Suprapubic skin (tissue), 4 donors: ENCODE measurements around the gene ANXA7.

ENCODE experiments used
- EP300 ChIP-seq: sonication (generic); formaldehyde crosslinking; IDR thresholded peaks from one replicate; pipeline ENCODE4 v1.6.1; 2017; ENCODE audit warnings: antibody characterized with exemption
- POLR2A ChIP-seq, 2 donors: fragments of 450-650 bp; IDR thresholded peaks; one replicate each; pipeline ENCODE4 v1.6.1; 2017; ENCODE audit warnings: antibody characterized with exemption in 2 of 2, mild to moderate bottlenecking in 2 of 2, moderate library complexity in 2 of 2
- POLR2AphosphoS5 ChIP-seq, 3 donors: sonication (generic); formaldehyde crosslinking; IDR thresholded peaks; one replicate each; pipeline ENCODE4 v1.6.1; 2017; ENCODE audit warnings: antibody characterized with exemption in 3 of 3
- TF ChIP-seq, protein P1 (sequence below), 2 donors: fragments of 200-600 bp in 1 of 2; fragments of 450-650 bp in 1 of 2; sonication (generic) in 1 of 2; IDR thresholded peaks; one replicate each; pipeline ENCODE4 v1.5.1; 2016 to 2019; ENCODE audit warnings: antibody characterized with exemption in 2 of 2, mild to moderate bottlenecking in 1 of 2, moderate library complexity in 1 of 2

DNA sequence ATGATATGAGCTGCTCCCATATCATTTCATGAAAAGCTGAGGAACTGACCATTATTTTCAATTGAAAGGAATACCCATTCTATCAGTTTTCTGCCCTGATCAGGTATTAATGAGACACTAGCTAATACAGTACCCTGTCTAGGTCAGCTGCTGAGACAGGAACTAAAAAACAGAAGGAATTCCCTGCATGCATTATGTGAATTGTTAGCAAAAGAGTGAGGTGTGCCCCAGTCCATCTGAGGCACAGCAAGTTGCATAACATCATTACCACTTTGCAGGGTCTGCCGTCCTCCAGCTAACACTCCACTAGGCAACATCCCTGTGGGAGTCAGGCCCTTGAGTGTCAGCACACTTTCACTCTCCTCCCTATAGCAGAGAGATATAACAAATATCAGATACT, 30.6 kb upstream of the ANXA7 start:
- TF ChIP-seq, protein P1, sequence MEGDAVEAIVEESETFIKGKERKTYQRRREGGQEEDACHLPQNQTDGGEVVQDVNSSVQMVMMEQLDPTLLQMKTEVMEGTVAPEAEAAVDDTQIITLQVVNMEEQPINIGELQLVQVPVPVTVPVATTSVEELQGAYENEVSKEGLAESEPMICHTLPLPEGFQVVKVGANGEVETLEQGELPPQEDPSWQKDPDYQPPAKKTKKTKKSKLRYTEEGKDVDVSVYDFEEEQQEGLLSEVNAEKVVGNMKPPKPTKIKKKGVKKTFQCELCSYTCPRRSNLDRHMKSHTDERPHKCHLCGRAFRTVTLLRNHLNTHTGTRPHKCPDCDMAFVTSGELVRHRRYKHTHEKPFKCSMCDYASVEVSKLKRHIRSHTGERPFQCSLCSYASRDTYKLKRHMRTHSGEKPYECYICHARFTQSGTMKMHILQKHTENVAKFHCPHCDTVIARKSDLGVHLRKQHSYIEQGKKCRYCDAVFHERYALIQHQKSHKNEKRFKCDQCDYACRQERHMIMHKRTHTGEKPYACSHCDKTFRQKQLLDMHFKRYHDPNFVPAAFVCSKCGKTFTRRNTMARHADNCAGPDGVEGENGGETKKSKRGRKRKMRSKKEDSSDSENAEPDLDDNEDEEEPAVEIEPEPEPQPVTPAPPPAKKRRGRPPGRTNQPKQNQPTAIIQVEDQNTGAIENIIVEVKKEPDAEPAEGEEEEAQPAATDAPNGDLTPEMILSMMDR (IDR thresholded peaks at IDR 0.05): no peak
- TF ChIP-seq POLR2AphosphoS5 (IDR thresholded peaks at IDR 0.05) (no peak), POLR2A (IDR thresholded peaks at IDR 0.05) (no peak), EP300 (no peak)
